ENCODE data around the gene PRKD1.

PRKD1 gene

DNA sequence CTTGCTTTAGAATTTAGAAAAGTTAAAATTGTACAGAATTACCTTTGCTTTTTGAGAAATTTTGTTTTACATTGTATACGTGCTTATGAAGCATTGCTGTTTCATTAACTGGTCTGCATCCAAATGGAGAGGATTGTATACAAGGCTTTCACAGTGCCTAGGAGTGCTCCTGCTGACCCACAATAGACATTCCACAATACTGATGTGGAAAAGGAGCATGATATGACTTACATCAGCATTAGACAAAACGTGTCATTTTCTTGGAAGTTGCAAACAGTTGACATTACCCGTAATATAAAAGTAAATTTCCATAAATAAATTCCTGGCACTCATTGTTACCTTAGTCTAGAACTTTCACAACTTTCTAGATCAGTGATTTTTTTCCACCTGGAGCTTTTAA, 1.9 kb downstream of the PRKD1 start:
- H3K4me3 ChIP-seq (ENCODE audit: low read length): no peak overlapping the region
- no peak overlapping the region for H3K9ac ChIP-seq (ENCODE audit: low read length)
- H3K9me3 ChIP-seq (ENCODE audit: control insufficient read depth, low read length): no peaks in the 10 kb centered on the region
- no peaks in the 10 kb centered on the region for H3K36me3 ChIP-seq (ENCODE audit: control insufficient read depth, insufficient read depth, low read length)
- peaks cover 4% of the 10 kb centered on the region for H3K4me1 ChIP-seq (ENCODE audit: control insufficient read depth, insufficient read depth, low read length)
- H3K27me3 ChIP-seq (ENCODE audit: control insufficient read depth, insufficient read depth, low read length): peaks cover 21% of the 10 kb centered on the region

DNA sequence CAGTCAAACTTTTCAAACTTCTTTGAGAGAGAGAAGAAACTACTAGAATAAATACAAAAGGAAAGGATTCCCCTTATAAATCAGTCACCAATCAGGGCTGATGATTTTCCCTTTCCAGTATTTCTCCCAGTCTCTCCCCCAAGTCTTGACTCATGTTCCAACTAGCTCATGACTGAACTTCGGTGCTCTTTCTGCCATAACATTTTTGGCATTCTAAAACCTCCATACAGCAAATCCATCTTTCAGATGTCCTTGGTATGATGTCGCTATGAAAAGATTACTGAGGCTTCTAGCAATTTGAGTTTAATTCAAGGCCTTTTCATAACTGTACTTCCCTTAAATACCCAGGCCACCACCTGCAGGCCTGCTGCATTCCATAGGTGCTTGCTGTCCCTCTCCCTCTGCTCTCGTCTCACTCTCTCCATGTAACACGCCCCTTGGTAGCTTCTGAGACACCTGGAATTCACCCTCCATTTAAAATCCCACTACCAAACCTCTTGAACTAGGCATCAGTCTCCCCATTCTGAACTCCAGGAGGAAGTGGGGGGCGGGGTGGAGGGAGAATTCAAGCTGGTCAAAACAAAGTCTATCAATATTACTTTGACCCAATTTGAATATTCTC, 2.4 kb downstream of the PRKD1 start:
- Histone ChIP-seq H3K9me3 (ENCODE audit: control insufficient read depth, low read length) (no peaks in the 10 kb centered on the region), H3K9ac (ENCODE audit: low read length) (no peak overlapping the region), H3K4me3 (ENCODE audit: low read length) (no peak overlapping the region), H3K27me3 (ENCODE audit: control insufficient read depth, insufficient read depth, low read length) (peaks cover 21% of the 10 kb centered on the region), H3K4me1 (ENCODE audit: control insufficient read depth, insufficient read depth, low read length) (peaks cover 4% of the 10 kb centered on the region), H3K36me3 (ENCODE audit: control insufficient read depth, insufficient read depth, low read length) (no peaks in the 10 kb centered on the region)

DNA sequence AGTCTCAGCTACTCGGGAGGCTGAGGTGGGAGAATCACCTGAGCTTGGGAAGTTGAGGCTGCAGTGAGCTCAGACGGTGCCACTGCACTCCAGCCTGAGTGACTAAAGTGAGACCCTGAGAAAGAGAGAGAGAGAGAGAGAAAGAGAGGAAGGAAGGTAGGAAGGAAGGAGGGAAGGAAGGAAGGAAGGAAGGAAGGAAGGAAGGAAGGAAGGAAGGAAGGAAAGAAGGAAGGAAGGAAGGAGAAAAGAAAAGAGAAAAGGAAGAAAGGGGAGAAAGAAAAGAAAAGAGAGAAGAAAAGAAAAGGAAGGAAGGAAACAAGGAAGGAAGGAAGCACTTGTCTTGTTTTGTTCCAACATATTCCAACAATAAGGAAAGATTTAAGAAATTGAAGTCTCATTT, 7.8 kb downstream of the PRKD1 start:
- H3K4me1 ChIP-seq (ENCODE audit: control insufficient read depth, insufficient read depth, low read length): no peaks in the 10 kb centered on the region
- no peaks in the 10 kb centered on the region for H3K36me3 ChIP-seq (ENCODE audit: control insufficient read depth, insufficient read depth, low read length)
- H3K4me3 ChIP-seq (ENCODE audit: low read length): no peak overlapping the region
- H3K9me3 ChIP-seq (ENCODE audit: control insufficient read depth, low read length): no peaks in the 10 kb centered on the region
- H3K27me3 ChIP-seq (ENCODE audit: control insufficient read depth, insufficient read depth, low read length): no peaks in the 10 kb centered on the region
- H3K9ac ChIP-seq (ENCODE audit: low read length): no peak overlapping the region

DNA sequence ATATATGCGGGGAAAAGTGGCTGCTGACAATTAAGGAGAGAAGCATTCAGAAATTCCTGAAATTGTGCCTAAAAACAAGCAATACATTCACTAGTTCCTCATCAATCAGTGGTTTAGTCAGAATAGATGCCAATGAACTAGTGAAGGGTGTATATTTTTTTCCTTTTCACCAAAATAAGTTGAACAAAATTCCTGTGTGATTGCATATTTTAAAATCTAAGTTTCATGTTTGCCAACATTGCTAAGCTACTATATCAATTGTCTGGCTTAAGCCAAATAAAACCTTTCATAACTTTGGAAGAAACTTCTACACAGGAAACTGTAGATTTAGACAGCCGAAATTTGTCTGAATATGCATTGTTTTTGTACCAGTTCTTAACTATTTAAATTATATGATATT, 8.7 kb downstream of the PRKD1 start:
- Histone ChIP-seq H3K9me3 (ENCODE audit: control insufficient read depth, low read length) (no peaks in the 10 kb centered on the region), H3K36me3 (ENCODE audit: control insufficient read depth, insufficient read depth, low read length) (no peaks in the 10 kb centered on the region), H3K4me1 (ENCODE audit: control insufficient read depth, insufficient read depth, low read length) (no peaks in the 10 kb centered on the region), H3K9ac (ENCODE audit: low read length) (no peak overlapping the region), H3K4me3 (ENCODE audit: low read length) (no peak overlapping the region), H3K27me3 (ENCODE audit: control insufficient read depth, insufficient read depth, low read length) (no peaks in the 10 kb centered on the region)

DNA sequence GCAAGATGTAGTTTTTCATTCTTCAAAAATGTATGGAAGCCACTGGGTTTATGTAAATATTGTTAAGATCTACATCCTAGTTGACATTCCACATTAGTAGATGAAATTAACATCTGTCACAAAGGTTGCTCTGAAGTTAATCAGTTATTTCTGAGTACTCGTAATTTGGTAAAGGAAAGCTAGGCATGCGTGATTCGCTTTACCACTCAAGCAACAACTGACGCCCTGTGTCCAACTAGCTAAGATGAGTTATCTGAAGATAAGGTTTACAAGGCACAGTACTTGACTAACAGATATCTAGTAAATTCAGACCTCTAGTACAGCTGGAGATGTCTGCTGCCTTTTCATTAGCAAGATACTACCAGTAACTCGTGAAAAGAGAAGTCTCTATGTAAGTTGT, 14.1 kb downstream of the PRKD1 start:
- Histone ChIP-seq H3K4me3 (ENCODE audit: low read length) (no peak overlapping the region), H3K36me3 (ENCODE audit: control insufficient read depth, insufficient read depth, low read length) (no peaks in the 10 kb centered on the region), H3K9me3 (ENCODE audit: control insufficient read depth, low read length) (no peaks in the 10 kb centered on the region), H3K27me3 (ENCODE audit: control insufficient read depth, insufficient read depth, low read length) (no peaks in the 10 kb centered on the region), H3K4me1 (ENCODE audit: control insufficient read depth, insufficient read depth, low read length) (no peaks in the 10 kb centered on the region), H3K9ac (ENCODE audit: low read length) (no peak overlapping the region)

DNA sequence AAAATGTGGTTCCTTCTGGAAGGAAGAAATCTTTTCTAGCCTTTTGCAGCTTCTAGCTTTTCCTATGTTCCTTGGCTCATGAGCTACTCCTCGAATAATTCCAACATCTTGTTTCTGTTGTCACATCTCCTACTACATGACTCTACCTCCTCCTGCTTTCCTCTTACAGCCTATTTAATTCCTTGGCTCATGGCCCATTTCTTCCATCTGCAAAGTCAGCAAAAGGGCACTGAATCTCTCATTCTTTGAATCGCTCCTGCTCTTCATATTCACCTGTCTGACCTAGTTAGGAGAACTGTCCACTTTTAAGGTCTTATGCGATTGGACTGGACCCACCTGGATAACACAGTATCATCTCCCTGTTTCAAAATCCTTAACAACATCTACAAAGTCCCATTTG, 15.8 kb downstream of the PRKD1 start:
- Histone ChIP-seq H3K9me3 (ENCODE audit: control insufficient read depth, low read length) (no peaks in the 10 kb centered on the region), H3K4me3 (ENCODE audit: low read length) (no peak overlapping the region)

DNA sequence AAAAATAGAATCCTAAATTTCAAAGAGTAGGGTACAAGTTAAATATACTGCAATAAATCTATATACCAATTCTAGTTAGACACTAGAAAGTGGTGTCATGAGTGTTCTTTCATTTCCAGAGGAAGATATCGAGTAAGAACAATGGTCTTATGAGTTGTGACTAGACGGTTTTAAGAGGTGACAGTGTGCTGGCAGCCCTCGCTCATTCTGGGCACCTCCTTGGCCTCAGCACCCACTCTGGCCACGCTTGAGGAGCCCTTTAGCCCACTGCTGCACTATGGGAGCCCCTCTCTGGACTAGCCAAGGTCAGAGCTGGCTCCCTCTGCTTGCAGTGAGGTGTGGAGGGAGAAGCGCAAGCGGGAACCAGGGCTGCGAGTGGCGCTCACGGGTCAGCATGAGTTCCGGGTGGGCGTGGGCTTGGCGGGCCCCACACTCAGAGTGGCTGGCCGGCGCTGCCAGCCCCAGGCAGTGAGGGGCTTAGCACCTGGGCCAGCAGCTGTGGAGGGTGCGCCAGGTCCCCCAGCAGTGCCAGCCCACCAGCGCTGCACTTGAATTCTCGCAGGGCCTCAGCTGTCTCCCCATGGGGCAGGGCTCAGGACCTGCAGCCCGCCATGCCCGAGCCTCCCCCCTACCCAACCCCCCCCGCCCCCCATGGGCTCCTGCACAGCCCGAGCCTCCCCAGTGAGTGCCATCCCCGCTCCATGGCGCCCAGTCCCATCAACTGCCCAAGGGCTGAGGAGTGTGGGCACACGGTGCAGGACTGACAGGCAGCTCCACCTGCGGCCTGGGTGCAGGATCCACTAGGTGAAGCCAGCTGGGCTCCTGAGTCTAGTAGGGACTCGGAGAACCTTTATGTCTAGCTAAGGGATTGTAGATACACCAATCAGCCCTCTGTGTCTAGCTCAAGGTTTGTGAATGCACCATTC, 18.7 kb downstream of the PRKD1 start:
- no peaks in the 10 kb centered on the region for H3K9me3 ChIP-seq (ENCODE audit: control insufficient read depth, low read length)
- H3K36me3 ChIP-seq (ENCODE audit: control insufficient read depth, insufficient read depth, low read length): no peaks in the 10 kb centered on the region
- no peak overlapping the region for H3K4me3 ChIP-seq (ENCODE audit: low read length)
- H3K4me1 ChIP-seq (ENCODE audit: control insufficient read depth, insufficient read depth, low read length): peaks cover 6% of the 10 kb centered on the region
- no peak overlapping the region for H3K9ac ChIP-seq (ENCODE audit: low read length)
- no peaks in the 10 kb centered on the region for H3K27me3 ChIP-seq (ENCODE audit: control insufficient read depth, insufficient read depth, low read length)

More for the DNA sequence above, 15.8 kb downstream of the PRKD1 start:
- Histone ChIP-seq H3K4me1 (ENCODE audit: control insufficient read depth, insufficient read depth, low read length) (no peaks in the 10 kb centered on the region), H3K27me3 (ENCODE audit: control insufficient read depth, insufficient read depth, low read length) (no peaks in the 10 kb centered on the region), H3K36me3 (ENCODE audit: control insufficient read depth, insufficient read depth, low read length) (no peaks in the 10 kb centered on the region), H3K9ac (ENCODE audit: low read length) (no peak overlapping the region)

DNA sequence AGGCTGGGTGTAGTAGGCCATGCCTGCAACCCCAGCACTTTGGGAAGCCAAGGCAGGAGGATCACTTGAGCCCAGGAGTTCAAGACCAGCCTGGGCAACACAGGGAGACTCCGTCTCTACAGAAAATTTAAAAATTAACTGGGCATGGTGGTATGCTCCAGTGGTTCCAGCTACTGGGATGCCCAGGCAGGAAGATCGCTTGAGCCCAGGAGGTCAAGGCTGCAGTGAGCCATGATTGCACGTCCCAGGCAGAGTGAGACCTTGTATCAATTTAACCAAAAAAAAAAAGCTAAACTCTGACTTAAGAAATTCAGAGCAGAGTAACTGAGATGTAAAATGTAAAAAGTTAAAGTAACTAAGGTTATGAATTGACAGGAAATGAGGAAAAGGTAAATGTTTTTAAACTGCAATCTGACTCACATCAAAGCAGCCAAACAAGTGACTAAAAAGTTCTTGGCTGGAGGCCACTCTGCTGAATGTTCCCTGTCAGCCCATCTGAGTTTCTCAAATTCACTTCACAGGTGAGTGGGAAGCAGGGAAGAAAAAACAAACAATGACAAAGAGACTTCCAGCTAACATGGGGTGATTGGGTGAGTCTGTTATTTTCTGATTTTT, 21.3 kb downstream of the PRKD1 start:
- H3K9ac ChIP-seq (ENCODE audit: low read length): no peak overlapping the region
- no peaks in the 10 kb centered on the region for H3K27me3 ChIP-seq (ENCODE audit: control insufficient read depth, insufficient read depth, low read length)
- H3K4me1 ChIP-seq (ENCODE audit: control insufficient read depth, insufficient read depth, low read length): peaks cover 6% of the 10 kb centered on the region
- H3K4me3 ChIP-seq (ENCODE audit: low read length): no peak overlapping the region
- no peaks in the 10 kb centered on the region for H3K9me3 ChIP-seq (ENCODE audit: control insufficient read depth, low read length)
- no peaks in the 10 kb centered on the region for H3K36me3 ChIP-seq (ENCODE audit: control insufficient read depth, insufficient read depth, low read length)

DNA sequence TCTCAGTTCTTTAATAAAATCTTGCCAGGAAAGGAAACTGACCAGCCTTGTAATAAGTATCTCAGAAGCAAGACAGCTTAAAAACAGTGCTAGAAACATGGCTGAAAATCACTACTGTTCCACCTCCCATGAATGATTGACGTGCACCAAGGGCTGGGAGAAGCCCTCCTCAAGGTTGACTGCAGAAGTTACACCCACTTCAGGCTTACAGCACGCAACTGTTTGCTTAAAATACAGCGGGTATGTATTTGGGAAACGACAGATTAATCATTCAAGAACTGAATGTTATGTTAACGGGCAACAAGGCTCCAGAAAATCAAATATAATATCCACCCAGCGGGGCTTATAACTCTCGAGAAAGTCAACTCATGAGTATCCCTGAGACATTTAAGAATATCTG, 22.1 kb downstream of the PRKD1 start:
- Histone ChIP-seq H3K4me3 (ENCODE audit: low read length) (no peak overlapping the region), H3K4me1 (ENCODE audit: control insufficient read depth, insufficient read depth, low read length) (peaks cover 6% of the 10 kb centered on the region), H3K36me3 (ENCODE audit: control insufficient read depth, insufficient read depth, low read length) (no peaks in the 10 kb centered on the region), H3K9me3 (ENCODE audit: control insufficient read depth, low read length) (no peaks in the 10 kb centered on the region), H3K27me3 (ENCODE audit: control insufficient read depth, insufficient read depth, low read length) (no peaks in the 10 kb centered on the region), H3K9ac (ENCODE audit: low read length) (no peak overlapping the region)

DNA sequence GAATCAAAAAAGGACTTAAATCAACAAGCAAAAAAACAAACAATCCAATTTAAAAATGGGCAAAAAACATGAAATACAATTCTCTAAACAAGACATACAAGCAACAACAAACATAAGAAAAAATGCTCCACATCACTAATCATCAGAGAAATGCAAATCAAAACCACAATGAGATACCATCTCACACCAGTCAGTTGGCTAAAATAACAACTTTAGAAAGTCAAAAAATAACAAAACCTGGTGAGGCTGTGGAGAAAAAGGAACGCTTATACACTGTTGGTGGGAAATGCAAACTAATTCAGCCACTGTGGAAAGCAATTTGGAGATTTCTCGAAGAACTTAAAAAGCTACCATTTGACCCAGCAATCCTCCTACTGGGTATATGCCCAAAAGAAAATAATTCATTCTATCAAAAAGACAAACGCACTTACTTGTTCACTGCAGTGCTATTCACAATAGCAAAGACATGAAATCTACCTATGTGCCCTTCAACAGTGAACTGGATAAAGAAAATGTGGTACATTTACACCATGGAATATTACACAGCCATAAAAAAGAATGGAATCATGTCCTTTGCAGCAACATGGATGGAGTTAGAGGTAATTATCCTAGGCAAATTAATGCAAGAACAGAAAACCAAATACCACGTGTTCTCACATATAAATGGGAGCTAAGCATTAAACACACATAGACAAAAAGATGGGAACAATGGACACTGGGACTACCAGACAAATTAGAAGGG, 26.9 kb downstream of the PRKD1 start:
- Histone ChIP-seq H3K27me3 (ENCODE audit: control insufficient read depth, insufficient read depth, low read length) (no peaks in the 10 kb centered on the region), H3K9ac (ENCODE audit: low read length) (no peak overlapping the region), H3K4me1 (ENCODE audit: control insufficient read depth, insufficient read depth, low read length) (peaks cover 3% of the 10 kb centered on the region), H3K36me3 (ENCODE audit: control insufficient read depth, insufficient read depth, low read length) (no peaks in the 10 kb centered on the region), H3K4me3 (ENCODE audit: low read length) (no peak overlapping the region), H3K9me3 (ENCODE audit: control insufficient read depth, low read length) (no peaks in the 10 kb centered on the region)

DNA sequence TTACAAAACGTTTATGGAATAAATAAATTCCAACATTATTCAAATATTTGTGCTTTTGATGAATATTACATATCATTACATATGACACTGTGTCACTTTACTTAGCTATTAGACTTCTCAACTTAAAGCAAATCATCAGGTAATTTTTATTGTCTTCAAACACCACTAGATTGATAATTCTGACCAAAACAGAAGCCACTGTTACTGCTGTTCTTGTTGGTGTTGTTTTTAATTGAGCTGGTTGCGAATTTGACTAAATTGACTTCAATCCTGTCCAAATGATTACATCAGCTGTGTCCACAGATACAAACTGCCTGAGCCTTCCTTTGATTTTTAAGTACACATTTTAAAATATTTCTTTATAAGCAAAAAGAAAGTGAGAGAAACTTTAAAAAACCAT, 29.2 kb downstream of the PRKD1 start:
- Histone ChIP-seq H3K4me1 (ENCODE audit: control insufficient read depth, insufficient read depth, low read length) (peaks cover 10% of the 10 kb centered on the region), H3K36me3 (ENCODE audit: control insufficient read depth, insufficient read depth, low read length) (no peaks in the 10 kb centered on the region), H3K9me3 (ENCODE audit: control insufficient read depth, low read length) (no peaks in the 10 kb centered on the region), H3K4me3 (ENCODE audit: low read length) (no peak overlapping the region), H3K9ac (ENCODE audit: low read length) (no peak overlapping the region), H3K27me3 (ENCODE audit: control insufficient read depth, insufficient read depth, low read length) (peaks cover 6% of the 10 kb centered on the region)

DNA sequence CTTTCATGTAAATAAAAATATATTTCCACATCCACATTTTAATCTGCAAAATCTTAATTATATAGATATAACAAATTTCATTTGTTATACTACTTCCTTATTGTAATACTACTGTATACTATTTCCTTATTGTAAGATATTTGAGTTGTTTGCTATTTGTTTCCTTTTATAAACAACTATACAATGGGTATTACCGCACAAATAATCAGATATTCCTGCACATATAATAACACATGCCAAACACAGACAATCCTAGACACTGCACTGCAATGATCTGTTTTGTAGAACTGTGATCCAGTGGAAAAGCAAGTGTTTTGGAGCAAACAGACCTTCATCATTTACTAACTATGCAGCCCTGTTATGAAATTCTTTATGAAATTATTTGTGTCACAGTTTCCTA, 30.5 kb downstream of the PRKD1 start:
- Histone ChIP-seq H3K4me1 (ENCODE audit: control insufficient read depth, insufficient read depth, low read length) (peaks cover 10% of the 10 kb centered on the region), H3K9ac (ENCODE audit: low read length) (no peak overlapping the region), H3K27me3 (ENCODE audit: control insufficient read depth, insufficient read depth, low read length) (peaks cover 6% of the 10 kb centered on the region), H3K4me3 (ENCODE audit: low read length) (no peak overlapping the region), H3K9me3 (ENCODE audit: control insufficient read depth, low read length) (no peaks in the 10 kb centered on the region), H3K36me3 (ENCODE audit: control insufficient read depth, insufficient read depth, low read length) (no peaks in the 10 kb centered on the region)

Data from mucosa of stomach (tissue), 1 donor.